A204.1 (cell line): ENCODE results near the gene KLHL30.

Experiments
- FAIRE-seq: peaks from 2 replicates; lab custom pipeline; 2012; peaks lifted over from hg19 to GRCh38; lab: Jason Lieb, UNC

Gene KLHL30

GRCh38 chr2:238149841-238150572 is 11.5 kb downstream of the KLHL30 start:
- no peak for FAIRE-seq

DNA sequence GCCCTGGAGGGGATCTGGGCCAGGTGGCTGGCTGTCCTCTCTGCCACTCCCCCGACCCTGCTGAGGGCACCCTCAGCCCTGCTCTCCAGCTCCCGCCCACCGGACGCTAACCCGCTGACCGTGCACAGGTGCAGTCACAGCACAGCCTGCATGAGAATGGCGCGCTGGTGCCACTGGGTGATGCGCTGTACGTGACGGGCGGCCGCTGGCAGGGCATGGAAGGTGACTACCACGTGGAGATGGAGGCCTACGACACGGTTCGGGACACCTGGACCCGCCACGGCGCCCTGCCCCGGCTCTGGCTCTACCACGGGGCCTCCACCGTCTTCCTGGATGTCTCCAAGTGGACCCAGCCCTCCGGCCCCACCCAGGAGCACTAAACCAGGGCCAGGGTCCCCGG is 12.2 kb downstream of the KLHL30 start:
- no peak for FAIRE-seq

GRCh38 chr2:238151205-238151604 is 12.7 kb downstream of the KLHL30 start:
- no peak for FAIRE-seq

- FAIRE-seq, result no peak
Measured at GRCh38 chr2:238151628-238152235, 13.3 kb downstream of the KLHL30 start.

GRCh38 chr2:238152771-238153688 is 14.6 kb downstream of the KLHL30 start:
- FAIRE-seq, result no peak

GRCh38 chr2:238154570-238154969 is 16.1 kb downstream of the KLHL30 start:
- no peak for FAIRE-seq

DNA sequence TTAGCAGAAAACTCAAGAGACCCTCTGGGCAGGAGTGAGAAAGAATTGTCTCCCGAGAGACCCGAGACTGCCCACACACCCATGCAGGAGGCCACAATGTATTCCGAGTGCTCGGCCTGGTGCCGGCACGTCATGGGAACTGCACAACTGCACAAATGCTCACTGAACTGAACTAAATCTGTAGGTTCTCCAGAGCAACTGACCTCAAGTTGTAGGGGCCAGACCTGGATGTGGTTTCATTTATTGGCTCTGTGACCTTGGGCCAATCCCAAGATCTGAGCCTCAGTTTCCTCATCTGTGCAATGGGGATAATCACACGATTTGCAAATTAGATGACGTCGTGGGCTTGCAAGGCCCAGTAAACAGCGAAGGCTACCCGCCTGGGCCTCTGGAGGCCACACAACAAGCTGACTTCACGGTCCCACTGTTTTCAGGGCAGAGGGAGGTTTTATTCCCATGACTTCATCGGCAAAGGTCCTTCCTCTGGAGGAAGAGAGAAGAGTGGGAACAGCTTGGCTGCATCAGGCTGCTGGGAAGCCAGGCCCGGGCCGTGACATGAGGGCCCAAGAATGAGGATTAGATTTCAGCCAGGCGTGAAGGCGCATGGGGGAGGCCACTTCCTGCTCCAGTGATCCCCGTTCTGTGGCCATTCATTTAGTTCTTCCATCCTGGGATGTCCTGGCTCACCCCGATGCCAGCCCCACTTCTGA is 16.7 kb downstream of the KLHL30 start:
- FAIRE-seq, result no peak

DNA sequence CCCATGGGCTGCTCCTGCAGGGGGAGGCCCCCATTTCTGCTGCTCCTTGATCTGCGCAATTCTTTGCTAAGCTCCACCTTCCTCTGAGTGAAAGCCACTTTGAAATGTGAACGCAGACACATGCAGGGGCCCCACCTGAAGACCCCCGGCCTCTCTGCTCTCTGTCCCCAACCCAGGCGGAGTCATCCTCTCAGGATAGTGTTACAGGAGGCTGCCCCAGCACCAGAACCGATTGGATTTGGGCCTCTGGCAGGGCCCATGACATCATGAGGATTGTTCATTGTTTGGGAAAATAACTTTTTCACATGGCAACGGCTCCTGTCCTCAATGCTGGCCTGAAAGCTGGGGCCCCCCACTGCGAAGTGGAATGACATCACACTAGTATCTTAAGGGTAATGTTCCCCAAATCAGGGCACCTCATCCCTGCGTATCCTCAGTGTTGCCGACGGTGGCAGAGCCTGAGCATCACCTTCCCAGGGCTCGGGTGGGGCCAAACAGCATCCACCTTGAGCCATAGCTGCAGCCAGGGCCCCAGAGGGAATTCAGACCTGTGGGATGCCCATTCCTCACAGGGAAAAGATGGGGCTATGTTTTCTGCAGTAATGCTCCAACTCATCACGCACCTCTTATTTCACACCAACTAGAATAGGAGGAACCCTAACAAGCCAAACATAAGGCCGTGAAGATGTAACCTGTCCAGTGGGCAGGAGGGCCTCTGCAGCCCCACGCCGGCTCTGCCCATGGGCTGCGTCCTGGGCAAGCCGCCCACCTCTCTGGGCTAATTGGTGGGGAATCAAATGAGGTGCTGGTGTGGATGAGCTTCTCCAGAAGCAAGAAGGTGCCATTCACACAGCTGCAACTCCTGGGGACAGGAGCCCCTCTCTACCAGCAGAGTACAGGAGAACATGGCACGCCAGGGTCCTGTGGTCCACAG is 17.6 kb downstream of the KLHL30 start:
- no peak for FAIRE-seq

DNA sequence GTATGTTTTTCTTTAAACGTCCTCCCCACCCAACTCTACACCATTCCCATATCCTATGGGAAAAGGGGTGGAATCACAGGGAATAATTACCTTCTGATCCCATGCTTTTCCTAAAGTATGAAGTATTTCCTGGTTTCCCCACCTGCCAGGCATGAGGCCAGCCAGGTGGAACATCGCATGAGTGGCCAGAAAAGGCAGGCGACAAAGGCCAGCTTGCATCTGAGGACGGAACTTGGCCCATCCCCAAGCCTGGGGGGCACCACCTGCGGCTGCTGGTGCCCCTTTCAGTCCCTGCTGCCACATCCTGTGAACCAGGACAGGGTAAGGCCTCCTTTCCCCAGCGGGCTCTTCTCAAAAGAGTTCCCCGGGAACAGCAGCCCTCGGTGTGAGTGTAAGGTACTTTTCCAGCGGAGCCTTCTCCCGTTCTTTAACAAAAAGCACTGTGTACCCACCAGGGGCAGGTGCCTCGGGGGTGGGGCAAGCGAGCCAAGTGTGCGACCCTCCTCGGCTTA is 19.1 kb downstream of the KLHL30 start:
- no peak for FAIRE-seq

GRCh38 chr2:238158018-238158508 is 19.6 kb downstream of the KLHL30 start:
- FAIRE-seq, result no peak

DNA sequence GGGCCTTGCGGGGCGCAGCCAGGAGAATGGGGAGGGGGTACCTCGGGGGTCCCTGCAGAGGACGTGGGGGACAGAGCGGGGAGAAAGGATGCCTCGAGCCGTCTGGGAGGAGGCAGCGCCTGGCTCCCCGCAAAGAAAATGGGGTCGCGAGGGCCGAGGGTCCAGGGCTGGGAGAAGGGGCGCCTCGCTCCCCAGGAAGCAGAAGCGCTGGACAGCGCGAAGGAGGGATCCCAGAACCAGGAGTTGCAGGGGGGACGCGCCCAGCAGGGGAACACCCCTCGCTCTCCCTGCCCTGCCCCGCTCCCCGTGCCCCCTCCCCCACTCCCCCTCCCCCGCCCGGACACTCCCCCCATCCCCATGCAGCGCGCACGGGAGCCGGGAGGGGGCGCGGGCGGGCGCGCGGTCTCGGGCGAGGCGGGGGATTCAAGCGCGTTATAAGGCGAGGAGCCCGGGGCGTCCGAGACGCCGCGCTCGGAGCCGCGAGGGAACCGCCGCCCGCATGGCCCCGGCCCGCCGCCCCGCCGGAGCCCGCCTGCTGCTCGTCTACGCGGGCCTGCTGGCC is 20.1 kb downstream of the KLHL30 start, which contains the start of gene ERFE:
ERFE (plus strand) TSS at position 462 of the 562 bp plus-strand sequence; CDS start at position 500, 38 bp downstream.
- no peak for FAIRE-seq

DNA sequence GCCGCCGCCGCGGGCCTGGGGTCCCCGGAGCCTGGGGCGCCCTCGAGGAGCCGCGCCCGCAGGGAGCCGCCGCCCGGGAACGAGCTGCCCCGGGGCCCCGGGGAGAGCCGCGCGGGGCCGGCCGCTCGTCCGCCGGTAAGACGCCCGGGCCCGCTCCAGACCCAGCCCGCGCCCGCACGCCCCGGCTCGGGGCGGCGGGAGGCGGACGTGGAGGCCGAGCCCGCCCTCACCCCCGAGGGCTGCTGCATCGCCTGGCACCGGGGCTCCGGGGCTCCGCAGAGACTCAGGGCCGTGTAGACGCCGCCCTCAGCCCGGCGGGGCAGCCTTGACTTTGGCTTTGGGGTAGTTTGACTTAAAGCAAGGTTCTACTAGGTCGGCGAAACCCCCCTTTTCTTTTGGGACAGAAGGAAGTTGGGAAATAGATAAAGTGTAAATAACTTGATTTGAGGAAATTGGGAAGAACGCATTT is 20.6 kb downstream of the KLHL30 start:
- FAIRE-seq, result no peak

DNA sequence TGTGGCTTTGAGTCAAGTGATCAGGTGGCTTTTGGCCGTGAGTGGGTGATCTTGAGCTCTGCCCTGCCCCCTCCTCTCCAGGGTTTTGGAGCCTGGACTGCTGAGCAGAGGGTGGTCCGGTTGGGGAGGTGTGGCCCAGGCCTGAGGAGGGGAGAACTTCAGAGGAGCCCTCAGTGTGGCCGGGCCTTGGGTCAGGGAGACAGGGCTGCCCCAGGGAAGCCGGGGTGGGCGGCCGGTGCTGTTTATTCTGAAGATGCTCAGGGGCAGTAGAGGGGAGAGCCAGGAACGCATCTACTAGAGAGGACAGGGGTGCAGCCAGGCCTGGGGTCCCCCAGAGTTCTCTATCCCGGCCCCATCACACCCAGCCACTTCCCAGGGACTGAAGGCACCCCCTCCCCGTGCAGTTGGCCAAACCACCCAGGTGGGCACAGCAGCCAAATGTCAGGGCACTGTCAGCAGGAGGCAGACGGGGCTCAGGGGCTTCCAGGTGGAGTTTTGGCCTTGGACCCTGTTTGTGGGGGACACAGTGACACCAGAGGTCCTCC is 21.3 kb downstream of the KLHL30 start:
- FAIRE-seq, result no peak

DNA sequence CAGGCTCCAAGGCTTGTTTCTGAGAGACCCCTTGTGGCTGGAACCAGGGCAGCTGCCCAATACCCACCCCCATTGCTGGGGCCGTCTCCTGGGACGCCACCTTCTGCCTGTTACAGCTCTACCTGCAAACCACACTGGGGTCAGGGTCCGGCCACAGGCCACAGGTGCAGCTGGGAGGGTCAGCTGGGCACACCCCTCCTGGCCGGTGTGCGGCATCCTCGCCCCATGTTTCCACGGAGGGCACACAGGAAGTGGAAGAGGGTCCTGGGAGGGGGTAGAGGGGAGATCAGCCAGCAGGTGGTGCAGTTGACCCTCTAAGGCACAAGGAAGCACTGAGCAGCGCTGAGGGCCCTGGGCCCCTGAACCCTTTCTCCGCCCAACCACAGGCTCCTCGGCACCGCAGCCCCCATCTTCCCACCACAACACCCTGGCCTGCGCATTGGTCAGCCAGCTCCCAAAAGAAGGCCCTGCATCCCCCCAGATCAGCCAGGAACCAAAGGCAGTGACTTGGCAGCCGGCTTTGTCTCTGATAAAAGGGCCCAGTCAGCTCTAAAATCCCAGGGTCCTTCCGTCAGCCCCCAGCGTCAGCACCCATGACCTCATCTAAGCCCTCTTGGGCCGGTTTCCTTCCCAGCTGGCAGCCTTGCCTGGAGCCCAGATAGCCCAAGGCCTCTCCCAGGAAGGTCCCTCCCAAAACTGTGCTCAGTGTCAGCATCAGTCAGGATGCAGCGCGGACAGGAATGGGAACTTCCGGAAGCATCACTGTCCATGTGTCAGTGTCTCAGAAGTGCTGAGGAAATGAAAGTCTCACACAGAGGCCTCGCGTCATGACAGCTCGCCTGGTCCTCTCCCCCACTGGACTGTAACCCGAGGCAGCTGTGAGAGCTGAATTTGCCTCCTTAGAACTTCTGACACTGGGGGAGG is 22.0 kb downstream of the KLHL30 start:
- no peak for FAIRE-seq

- no peak for FAIRE-seq
Measured at GRCh38 chr2:238161291-238162051, 23.0 kb downstream of the KLHL30 start.

GRCh38 chr2:238162251-238162845 is 23.9 kb downstream of the KLHL30 start:
- FAIRE-seq, result no peak

DNA sequence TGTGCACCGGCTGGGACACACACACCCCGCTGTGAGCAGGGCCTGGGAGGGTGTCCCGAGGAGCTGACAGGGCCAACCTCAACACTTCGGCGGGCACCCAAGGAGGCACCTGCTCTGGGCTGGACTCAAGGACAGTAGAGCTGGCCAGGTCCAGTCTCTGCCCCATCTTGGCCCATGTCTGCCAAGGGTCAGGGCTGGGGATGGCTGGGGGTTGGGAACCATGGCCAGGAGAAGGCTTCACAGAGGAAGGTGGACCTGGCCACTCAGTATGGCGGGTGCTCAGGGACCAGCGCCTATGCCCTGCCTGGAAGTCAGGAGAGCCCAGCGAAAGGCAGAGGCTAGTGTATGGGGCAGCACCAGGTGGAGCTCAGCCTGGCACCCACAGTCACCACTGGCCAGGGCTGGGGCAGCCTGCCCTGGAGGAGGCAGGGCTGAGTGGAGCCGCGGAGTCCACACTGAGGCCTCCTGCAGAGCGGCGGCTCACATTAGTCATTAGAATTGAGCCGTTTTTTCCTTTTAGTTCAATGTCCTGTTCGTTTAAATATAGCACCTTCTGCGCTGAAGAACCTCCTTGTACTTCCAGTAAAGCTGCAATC is 24.5 kb downstream of the KLHL30 start:
- FAIRE-seq, result no peak
